Neuronal stem cell (in vitro differentiated cells): ENCODE data around the gene CDH12.

Experiments
- DNase-seq: peaks from one replicate; pipeline ENCODE4 v3.0.0-alpha.2; 2013; ENCODE audit warnings: low spot score
- H2AFZ ChIP-seq: one replicate; pipeline ENCODE4 v1.6.1; 2013; ENCODE audit warnings: mild to moderate bottlenecking, low read length, inconsistent platforms
- H2AK5ac ChIP-seq: 2 replicates; pipeline ENCODE4 v1.6.1; 2013; ENCODE audit warnings: low read depth, mild to moderate bottlenecking, inconsistent platforms, low read length, moderate library complexity, mixed read lengths
- H2BK120ac ChIP-seq: 2 replicates; pipeline ENCODE4 v1.6.1; 2013; ENCODE audit warnings: low read depth, mild to moderate bottlenecking, inconsistent platforms, low read length, moderate library complexity, mixed read lengths
- H2BK12ac ChIP-seq: one replicate; pipeline ENCODE4 v1.6.1; 2013; ENCODE audit warnings: low read length, inconsistent platforms
- H2BK15ac ChIP-seq: 2 replicates; pipeline ENCODE4 v1.6.1; 2013; ENCODE audit warnings: mild to moderate bottlenecking, low read length, inconsistent platforms, mixed read lengths
- H2BK5ac ChIP-seq: one replicate; pipeline ENCODE4 v1.6.1; 2013; ENCODE audit warnings: inconsistent platforms, mild to moderate bottlenecking, low read length, moderate library complexity
- H3K14ac ChIP-seq: one replicate; pipeline ENCODE4 v1.6.1; 2013; ENCODE audit warnings: low read length, inconsistent platforms
- H3K18ac ChIP-seq: 2 replicates; pipeline ENCODE4 v1.6.1; 2013; ENCODE audit warnings: low read length, inconsistent platforms
- H3K23ac ChIP-seq: 2 replicates; pipeline ENCODE4 v1.6.1; 2013; ENCODE audit warnings: low read depth, mild to moderate bottlenecking, mixed read lengths, low read length, inconsistent platforms; ENCODE audit not compliant: poor library complexity
- H3K27ac ChIP-seq: replicated peaks from 3 replicates; pipeline ENCODE4 v1.5.1; 2013; ENCODE audit warnings: low read length, inconsistent platforms
- H3K27me3 ChIP-seq, 3 experiments: 2 replicates each; pipeline ENCODE4 v1.6.1; 2013; ENCODE audit warnings: low read length in 3 of 3, mild to moderate bottlenecking in 2 of 3, inconsistent platforms in 1 of 3, low read depth in 1 of 3, mixed read lengths in 1 of 3, moderate library complexity in 1 of 3; ENCODE audit not compliant: control insufficient read depth in 3 of 3, insufficient read depth in 3 of 3
- H3K36me3 ChIP-seq, 2 donors: replicated peaks in 1 of 2; 2 replicates each; pipeline ENCODE4 v1.6.1; 2013; ENCODE audit warnings: low read length in 2 of 2; ENCODE audit not compliant: control insufficient read depth in 2 of 2, insufficient read depth in 2 of 2
- H3K4ac ChIP-seq: 2 replicates; pipeline ENCODE4 v1.6.1; 2013; ENCODE audit warnings: inconsistent platforms, mild to moderate bottlenecking, low read length, moderate library complexity
- H3K4me1 ChIP-seq, 2 donors: 1 replicate in 1 of 2; 2 replicates in 1 of 2; pipeline ENCODE4 v1.6.1; 2013; ENCODE audit warnings: low read length in 2 of 2, low read depth in 1 of 2; ENCODE audit not compliant: control insufficient read depth in 2 of 2, insufficient read depth in 1 of 2
- H3K4me2 ChIP-seq: one replicate; pipeline ENCODE4 v1.6.1; 2013; ENCODE audit warnings: mild to moderate bottlenecking, low read length, inconsistent platforms; ENCODE audit not compliant: insufficient read depth, poor library complexity, severe bottlenecking
- H3K4me3 ChIP-seq, 2 donors: 2 replicates each; pipeline ENCODE4 v1.5.1; 2013; ENCODE audit warnings: low read length in 2 of 2, mild to moderate bottlenecking in 2 of 2, inconsistent platforms in 1 of 2, moderate library complexity in 1 of 2
- H3K79me1 ChIP-seq: one replicate; pipeline ENCODE4 v1.6.1; 2013; ENCODE audit warnings: low read depth, mild to moderate bottlenecking, inconsistent platforms, low read length, moderate library complexity
- H3K9ac ChIP-seq: one replicate; pipeline ENCODE4 v1.6.1; 2013; ENCODE audit warnings: mild to moderate bottlenecking, low read depth, low read length, inconsistent platforms; ENCODE audit not compliant: poor library complexity
- H3K9me3 ChIP-seq, 2 donors: replicated peaks in 1 of 2; 2 replicates each; pipeline versions ENCODE3 to v1.6.1; 2013; ENCODE audit warnings: low read length in 2 of 2, mild to moderate bottlenecking in 2 of 2, inconsistent platforms in 1 of 2, low read depth in 1 of 2, mixed read lengths in 1 of 2, moderate library complexity in 1 of 2; ENCODE audit not compliant: control insufficient read depth in 2 of 2, insufficient read depth in 1 of 2
- H4K8ac ChIP-seq: one replicate; pipeline ENCODE4 v1.6.1; 2013; ENCODE audit warnings: low read depth, mild to moderate bottlenecking, inconsistent platforms, low read length, moderate library complexity
- H4K91ac ChIP-seq: one replicate; pipeline ENCODE4 v1.6.1; 2013; ENCODE audit warnings: low read length, low read depth, mild to moderate bottlenecking, inconsistent platforms; ENCODE audit not compliant: poor library complexity
- WGBS, 2 donors: extraction: QIAGEN DNeasy Blood & Tissue Kit; methylation state at CpG; one replicate each; pipeline ENCODE4 v1.1.7; 2013; ENCODE audit warnings: missing lambda C conversion rate in 2 of 2, mixed read lengths in 1 of 2; ENCODE audit not compliant: insufficient read length in 2 of 2, insufficient replicate concordance in 1 of 2; ENCODE audit errors: extremely low coverage in 2 of 2; 5-methylcytosine and 5-hydroxymethylcytosine counted together

The CDH12 gene

GRCh38 chr5:22549876-22550671, 303.1 kb downstream of the CDH12 start:
- no peaks in the 10 kb centered on the region for H3K79me1 ChIP-seq
- H3K14ac ChIP-seq = no peak overlapping the region
- H3K27ac ChIP-seq = no peak overlapping the region
- WGBS, 2 donors = no CpG with 5 or more reads among the region's 4 CpGs
- H3K4me3 ChIP-seq = no peak overlapping the region
- no peak overlapping the region for H2BK5ac ChIP-seq
- no peak overlapping the region for H3K9ac ChIP-seq
- H2AK5ac ChIP-seq = no peak overlapping the region
- H4K8ac ChIP-seq = no peak overlapping the region
- H2BK120ac ChIP-seq = no peak overlapping the region
- no peak overlapping the region for H4K91ac ChIP-seq
- H2BK15ac ChIP-seq = no peak overlapping the region
- DNase-seq = no peak
- H3K9me3 ChIP-seq = no peaks in the 10 kb centered on the region
- H3K4me1 ChIP-seq = no peaks in the 10 kb centered on the region
- H2AFZ ChIP-seq = peak overlapping the region; percentile 46
- H3K27me3 ChIP-seq = no peaks in the 10 kb centered on the region
- H3K36me3 ChIP-seq = no peaks in the 10 kb centered on the region
- H2BK12ac ChIP-seq = no peak overlapping the region
- H3K4ac ChIP-seq = no peak overlapping the region
- no peak overlapping the region for H3K23ac ChIP-seq
- no peak overlapping the region for H3K18ac ChIP-seq
- H3K4me2 ChIP-seq = no peak overlapping the region

- Histone ChIP-seq H2AFZ (no peak overlapping the region), H3K18ac (no peak overlapping the region), H2BK5ac (no peak overlapping the region), H3K4me3 (no peak overlapping the region), H4K8ac (no peak overlapping the region), H3K9ac (no peak overlapping the region), H2BK15ac (no peak overlapping the region), H2AK5ac (no peak overlapping the region), H3K4ac (no peak overlapping the region), H2BK12ac (no peak overlapping the region), H4K91ac (no peak overlapping the region), H3K9me3 (peaks cover 0 to 5% of the 10 kb centered on the region in 2 donors), H2BK120ac (no peak overlapping the region), H3K27me3 (no peaks in the 10 kb centered on the region), H3K79me1 (no peaks in the 10 kb centered on the region), H3K27ac (no peak overlapping the region), H3K4me1 (no peaks in the 10 kb centered on the region), H3K4me2 (no peak overlapping the region), H3K23ac (no peak overlapping the region), H3K14ac (no peak overlapping the region), H3K36me3 (no peaks in the 10 kb centered on the region)
- no peak for DNase-seq
- no CpG with 5 or more reads among the region's 1 CpG for WGBS, 2 donors
Observed at GRCh38 chr5:22542340-22542739, 310.8 kb downstream of the CDH12 start.

GRCh38 chr5:22541037-22541436, 312.1 kb downstream of the CDH12 start:
- Histone ChIP-seq H3K36me3 (no peaks in the 10 kb centered on the region), H3K23ac (no peak overlapping the region), H3K18ac (no peak overlapping the region), H2AK5ac (no peak overlapping the region), H3K4me2 (no peak overlapping the region), H2BK12ac (no peak overlapping the region), H2AFZ (no peak overlapping the region), H3K9ac (no peak overlapping the region), H2BK120ac (no peak overlapping the region), H3K14ac (no peak overlapping the region), H3K4me3 (no peak overlapping the region), H2BK5ac (no peak overlapping the region), H3K9me3 (peaks cover 0 to 5% of the 10 kb centered on the region in 2 donors), H3K27ac (no peak overlapping the region), H2BK15ac (no peak overlapping the region), H3K79me1 (no peaks in the 10 kb centered on the region), H3K4ac (no peak overlapping the region), H3K4me1 (no peaks in the 10 kb centered on the region), H4K91ac (no peak overlapping the region), H4K8ac (no peak overlapping the region), H3K27me3 (no peaks in the 10 kb centered on the region)
- no peak for DNase-seq
- WGBS, 2 donors = no CpG with 5 or more reads among the region's 1 CpG

DNA sequence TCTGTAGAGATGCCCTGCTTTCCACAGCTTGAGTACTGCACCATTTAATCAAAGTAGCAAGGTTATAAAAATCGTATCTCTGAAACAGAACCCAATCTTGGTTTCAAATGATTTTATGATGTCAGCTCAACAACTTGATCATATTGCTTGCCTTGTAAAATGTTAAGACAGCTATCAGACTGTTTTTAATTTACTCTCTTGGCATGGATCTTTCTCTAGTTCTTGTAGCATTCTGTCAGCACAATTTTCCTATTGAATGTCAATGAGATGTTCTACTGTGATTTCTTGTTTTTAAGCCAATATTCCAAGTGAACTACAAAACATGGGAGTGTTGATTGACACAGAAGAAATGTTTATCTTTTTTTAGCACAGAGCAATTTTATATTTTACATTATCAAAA, 313.4 kb downstream of the CDH12 start:
- Histone ChIP-seq H3K18ac (no peak overlapping the region), H3K4me1 (no peaks in the 10 kb centered on the region), H2BK15ac (no peak overlapping the region), H2BK5ac (no peak overlapping the region), H3K79me1 (no peaks in the 10 kb centered on the region), H3K4me2 (no peak overlapping the region), H2AFZ (no peak overlapping the region), H3K9me3 (peaks cover 0 to 5% of the 10 kb centered on the region in 2 donors), H3K14ac (no peak overlapping the region), H4K91ac (no peak overlapping the region), H3K9ac (no peak overlapping the region), H2BK120ac (no peak overlapping the region), H2BK12ac (no peak overlapping the region), H3K23ac (no peak overlapping the region), H4K8ac (no peak overlapping the region), H2AK5ac (no peak overlapping the region), H3K4ac (no peak overlapping the region), H3K27ac (no peak overlapping the region), H3K36me3 (no peaks in the 10 kb centered on the region), H3K4me3 (no peak overlapping the region), H3K27me3 (no peaks in the 10 kb centered on the region)
- no peak for DNase-seq
- no CpG with 5 or more reads among the region's 1 CpG for WGBS, 2 donors
